Loucy (cell line): ENCODE results near the gene BROX.

Experiments
- H2AFZ ChIP-seq: fragments of 200-600 bp; sonication (generic); 2 replicates; pipeline ENCODE4 v1.6.0; 2016; ENCODE audit warnings: antibody characterized with exemption, mild to moderate bottlenecking, low read length, moderate library complexity
- H3F3A ChIP-seq: fragments of 200-600 bp; 2 replicates; pipeline ENCODE4 v1.6.0; 2016; ENCODE audit warnings: antibody characterized with exemption, low read depth, mild to moderate bottlenecking
- H3K27me3 ChIP-seq: fragments of 200-600 bp; sonication (generic); 2 replicates; pipeline ENCODE4 v1.6.1; 2014; ENCODE audit warnings: low read length, mild to moderate bottlenecking; ENCODE audit not compliant: insufficient read depth, poor library complexity, severe bottlenecking
- H3K36me3 ChIP-seq: fragments of 200-600 bp; sonication (generic); 2 replicates; pipeline ENCODE4 v1.6.1; 2016; ENCODE audit warnings: low read length; ENCODE audit not compliant: insufficient read depth
- H3K4me1 ChIP-seq: fragments of 200-600 bp; sonication (generic); 2 replicates; pipeline ENCODE4 v1.5.1; 2014; ENCODE audit warnings: low read length, mild to moderate bottlenecking; ENCODE audit not compliant: insufficient read depth, poor library complexity, severe bottlenecking
- H3K4me2 ChIP-seq: fragments of 200-600 bp; sonication (generic); 2 replicates; pipeline ENCODE4 v1.6.0; 2014; ENCODE audit warnings: antibody characterized with exemption, low read length, low read depth, mild to moderate bottlenecking; ENCODE audit not compliant: poor library complexity, severe bottlenecking
- H3K4me3 ChIP-seq: fragments of 200-600 bp; sonication (generic); 2 replicates; pipeline ENCODE4 v1.5.1; 2014; ENCODE audit warnings: low read length, mild to moderate bottlenecking, mixed read lengths; ENCODE audit not compliant: poor library complexity, severe bottlenecking
- H3K79me2 ChIP-seq: fragments of 200-600 bp; sonication (generic); 2 replicates; pipeline ENCODE4 v1.6.1; 2014; ENCODE audit warnings: low read length; ENCODE audit not compliant: insufficient read depth
- H3K9ac ChIP-seq: fragments of 200-600 bp; sonication (generic); 2 replicates; pipeline ENCODE4 v1.6.0; 2014; ENCODE audit warnings: mild to moderate bottlenecking, low read depth, low read length, moderate library complexity; ENCODE audit not compliant: poor library complexity, severe bottlenecking
- H3K9me2 ChIP-seq: fragments of 200-600 bp; sonication (generic); replicated peaks from 2 replicates; pipeline ENCODE4 v1.6.1; 2016; ENCODE audit warnings: low read depth, low read length, mixed read lengths
- H3K9me3 ChIP-seq: fragments of 200-600 bp; sonication (generic); 2 replicates; pipeline ENCODE4 v1.6.1; 2014; ENCODE audit warnings: mild to moderate bottlenecking, antibody characterized with exemption, low read length, low read depth; ENCODE audit not compliant: insufficient read depth
- H4K20me1 ChIP-seq: fragments of 200-600 bp; sonication (generic); 2 replicates; pipeline ENCODE4 v1.6.0; 2014; ENCODE audit warnings: antibody characterized with exemption, low read length, mild to moderate bottlenecking; ENCODE audit not compliant: insufficient read depth, poor library complexity, severe bottlenecking
- EZH2phosphoT487 ChIP-seq: fragments of 200-600 bp; IDR thresholded peaks from 2 replicates; pipeline ENCODE4 v1.6.1; 2018; ENCODE audit warnings: antibody characterized with exemption, mild to moderate bottlenecking, moderate library complexity, borderline replicate concordance
- TF ChIP-seq, protein P1 (sequence below): fragments of 200-600 bp; sonication (generic); conservative IDR thresholded peaks from 2 replicates; pipeline ENCODE4 v1.5.1; 2014; ENCODE audit warnings: mild to moderate bottlenecking, antibody characterized with exemption, low read length

Gene BROX

DNA sequence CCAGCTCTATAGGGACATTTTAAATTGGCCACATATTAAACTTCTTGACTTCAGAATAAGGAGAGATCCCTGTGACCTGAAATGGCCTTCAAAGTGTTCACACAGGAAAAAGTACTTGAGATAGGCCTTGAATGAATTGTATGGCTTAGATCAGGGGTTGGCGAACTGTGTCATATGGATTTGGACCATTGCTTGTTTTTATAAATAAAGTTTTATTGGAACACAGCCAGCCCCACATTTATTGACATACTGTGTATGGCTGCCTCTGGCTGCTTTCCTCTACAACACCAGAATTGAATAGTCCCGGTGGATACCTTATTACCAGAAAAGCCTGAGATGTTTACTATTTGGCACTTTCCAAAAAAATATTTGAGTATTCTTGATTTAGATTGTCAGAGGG is 4.0 kb downstream of the BROX start:
- H3K4me2 ChIP-seq = no peak overlapping the region
- H4K20me1 ChIP-seq = no peaks in the 10 kb centered on the region
- no peak overlapping the region for H3K9ac ChIP-seq
- H3F3A ChIP-seq = peaks cover 6% of the 10 kb centered on the region; the same call in 1 of the 2 replicates
- peaks cover 24% of the 10 kb centered on the region for H3K36me3 ChIP-seq
- no peak overlapping the region for H3K4me3 ChIP-seq
- TF ChIP-seq EZH2phosphoT487 = no peak
- TF ChIP-seq, protein P1, sequence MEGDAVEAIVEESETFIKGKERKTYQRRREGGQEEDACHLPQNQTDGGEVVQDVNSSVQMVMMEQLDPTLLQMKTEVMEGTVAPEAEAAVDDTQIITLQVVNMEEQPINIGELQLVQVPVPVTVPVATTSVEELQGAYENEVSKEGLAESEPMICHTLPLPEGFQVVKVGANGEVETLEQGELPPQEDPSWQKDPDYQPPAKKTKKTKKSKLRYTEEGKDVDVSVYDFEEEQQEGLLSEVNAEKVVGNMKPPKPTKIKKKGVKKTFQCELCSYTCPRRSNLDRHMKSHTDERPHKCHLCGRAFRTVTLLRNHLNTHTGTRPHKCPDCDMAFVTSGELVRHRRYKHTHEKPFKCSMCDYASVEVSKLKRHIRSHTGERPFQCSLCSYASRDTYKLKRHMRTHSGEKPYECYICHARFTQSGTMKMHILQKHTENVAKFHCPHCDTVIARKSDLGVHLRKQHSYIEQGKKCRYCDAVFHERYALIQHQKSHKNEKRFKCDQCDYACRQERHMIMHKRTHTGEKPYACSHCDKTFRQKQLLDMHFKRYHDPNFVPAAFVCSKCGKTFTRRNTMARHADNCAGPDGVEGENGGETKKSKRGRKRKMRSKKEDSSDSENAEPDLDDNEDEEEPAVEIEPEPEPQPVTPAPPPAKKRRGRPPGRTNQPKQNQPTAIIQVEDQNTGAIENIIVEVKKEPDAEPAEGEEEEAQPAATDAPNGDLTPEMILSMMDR = no peak
- H3K27me3 ChIP-seq = no peaks in the 10 kb centered on the region
- H3K9me3 ChIP-seq = no peaks in the 10 kb centered on the region
- H3K9me2 ChIP-seq = no peaks in the 10 kb centered on the region
- H2AFZ ChIP-seq = no peak overlapping the region
- peaks cover 25% of the 10 kb centered on the region for H3K79me2 ChIP-seq
- H3K4me1 ChIP-seq = peaks cover 5% of the 10 kb centered on the region

DNA sequence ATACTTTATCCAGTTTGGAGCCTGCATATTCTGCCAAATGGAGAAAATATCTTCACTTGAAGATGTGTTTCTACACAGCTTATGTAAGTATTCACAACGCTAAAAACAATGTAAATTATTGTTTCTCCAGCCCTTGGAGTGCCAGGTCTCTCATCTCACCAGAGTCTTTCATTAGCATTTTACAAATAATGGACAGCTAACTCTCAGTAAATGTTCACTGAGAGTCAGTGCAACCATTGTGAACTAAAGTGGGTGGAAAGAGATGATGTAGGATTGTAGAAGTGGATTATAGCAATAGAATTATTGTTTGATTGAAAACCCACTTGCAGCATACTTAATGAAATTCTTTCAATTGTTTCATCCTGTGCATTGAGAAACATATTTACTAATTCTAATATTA is 16.4 kb downstream of the BROX start:
- H3K9ac ChIP-seq = no peak overlapping the region
- no peaks in the 10 kb centered on the region for H4K20me1 ChIP-seq
- no peak overlapping the region for H2AFZ ChIP-seq
- peaks cover 92% of the 10 kb centered on the region; the same call in 1 of the 2 replicates for H3K36me3 ChIP-seq
- H3K79me2 ChIP-seq = no peaks in the 10 kb centered on the region
- H3K9me2 ChIP-seq = no peaks in the 10 kb centered on the region
- no peaks in the 10 kb centered on the region for H3F3A ChIP-seq
- TF ChIP-seq, protein P1 = no peak
- TF ChIP-seq EZH2phosphoT487 = no peak
- H3K9me3 ChIP-seq = no peaks in the 10 kb centered on the region
- no peaks in the 10 kb centered on the region for H3K4me1 ChIP-seq
- H3K4me3 ChIP-seq = no peak overlapping the region
- H3K4me2 ChIP-seq = no peak overlapping the region
- H3K27me3 ChIP-seq = no peaks in the 10 kb centered on the region

DNA sequence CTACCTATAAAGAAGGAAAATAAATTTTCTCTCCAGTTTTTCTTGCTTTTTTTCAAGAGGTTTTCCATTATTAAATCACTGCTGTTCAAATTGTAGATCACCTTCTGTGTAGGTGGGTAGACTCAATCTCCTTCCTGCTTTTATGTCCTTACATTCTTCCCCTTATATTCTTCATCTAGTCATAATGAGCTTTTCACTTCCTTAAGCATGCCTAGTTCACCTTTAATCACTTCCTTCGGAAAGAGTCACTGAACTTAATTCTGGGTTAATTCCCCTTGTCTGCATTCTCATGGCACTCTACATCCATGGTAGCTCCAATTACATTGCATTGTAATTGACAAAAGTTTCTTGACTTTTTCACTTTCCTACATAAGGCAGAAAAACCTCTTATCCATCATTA is 18.5 kb downstream of the BROX start:
- Histone ChIP-seq H3K4me1 (no peaks in the 10 kb centered on the region), H3K36me3 (peaks cover 89% of the 10 kb centered on the region; the same call in 1 of the 2 replicates), H3K79me2 (no peaks in the 10 kb centered on the region), H3K4me3 (no peak overlapping the region), H3F3A (no peaks in the 10 kb centered on the region), H3K9me3 (no peaks in the 10 kb centered on the region), H3K9me2 (no peaks in the 10 kb centered on the region), H4K20me1 (no peaks in the 10 kb centered on the region), H3K4me2 (no peak overlapping the region), H2AFZ (no peak overlapping the region), H3K27me3 (no peaks in the 10 kb centered on the region), H3K9ac (no peak overlapping the region)
- TF ChIP-seq, protein P1 = no peak
- no peak for TF ChIP-seq EZH2phosphoT487
